AG09309 (cell line): ENCODE results near the gene SLC5A7.

ENCODE experiments used
- DNase-seq: peaks from one replicate; pipeline ENCODE4 v3.0.0-alpha.2; 2010; ENCODE audit warnings: low read depth
- H3K4me3 ChIP-seq: 2 replicates; pipeline ENCODE4 v1.5.1; 2011; ENCODE audit warnings: mild to moderate bottlenecking, low read depth, low read length, moderate library complexity; ENCODE audit not compliant: control insufficient read depth
- TF ChIP-seq, protein P1 (sequence below): IDR thresholded peaks from 2 replicates; pipeline ENCODE4 v1.5.1; 2011; ENCODE audit warnings: mild to moderate bottlenecking, low read depth, low read length, inconsistent platforms; ENCODE audit not compliant: insufficient read depth, control insufficient read depth; ENCODE audit errors: missing control alignments

The SLC5A7 gene

DNA sequence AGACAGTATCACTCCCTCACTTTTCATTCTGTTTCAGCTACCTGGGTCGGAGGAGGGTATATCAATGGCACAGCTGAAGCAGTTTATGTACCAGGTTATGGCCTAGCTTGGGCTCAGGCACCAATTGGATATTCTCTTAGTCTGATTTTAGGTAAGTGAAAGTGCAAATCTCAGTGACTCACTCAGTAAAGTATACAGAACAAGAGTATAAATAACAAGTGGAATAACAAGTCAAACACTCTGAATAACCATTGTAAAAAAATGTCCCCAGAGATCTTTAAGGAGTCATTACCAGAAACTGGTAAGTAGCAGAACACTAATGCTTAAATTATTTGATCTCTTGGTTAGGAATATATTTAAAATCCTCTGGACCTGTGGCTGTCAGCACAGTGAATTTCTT lies 5.7 kb downstream of the SLC5A7 start:
- no peak overlapping the region for H3K4me3 ChIP-seq
- DNase-seq, result no peak
- TF ChIP-seq, protein P1, sequence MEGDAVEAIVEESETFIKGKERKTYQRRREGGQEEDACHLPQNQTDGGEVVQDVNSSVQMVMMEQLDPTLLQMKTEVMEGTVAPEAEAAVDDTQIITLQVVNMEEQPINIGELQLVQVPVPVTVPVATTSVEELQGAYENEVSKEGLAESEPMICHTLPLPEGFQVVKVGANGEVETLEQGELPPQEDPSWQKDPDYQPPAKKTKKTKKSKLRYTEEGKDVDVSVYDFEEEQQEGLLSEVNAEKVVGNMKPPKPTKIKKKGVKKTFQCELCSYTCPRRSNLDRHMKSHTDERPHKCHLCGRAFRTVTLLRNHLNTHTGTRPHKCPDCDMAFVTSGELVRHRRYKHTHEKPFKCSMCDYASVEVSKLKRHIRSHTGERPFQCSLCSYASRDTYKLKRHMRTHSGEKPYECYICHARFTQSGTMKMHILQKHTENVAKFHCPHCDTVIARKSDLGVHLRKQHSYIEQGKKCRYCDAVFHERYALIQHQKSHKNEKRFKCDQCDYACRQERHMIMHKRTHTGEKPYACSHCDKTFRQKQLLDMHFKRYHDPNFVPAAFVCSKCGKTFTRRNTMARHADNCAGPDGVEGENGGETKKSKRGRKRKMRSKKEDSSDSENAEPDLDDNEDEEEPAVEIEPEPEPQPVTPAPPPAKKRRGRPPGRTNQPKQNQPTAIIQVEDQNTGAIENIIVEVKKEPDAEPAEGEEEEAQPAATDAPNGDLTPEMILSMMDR, result no peak

DNA sequence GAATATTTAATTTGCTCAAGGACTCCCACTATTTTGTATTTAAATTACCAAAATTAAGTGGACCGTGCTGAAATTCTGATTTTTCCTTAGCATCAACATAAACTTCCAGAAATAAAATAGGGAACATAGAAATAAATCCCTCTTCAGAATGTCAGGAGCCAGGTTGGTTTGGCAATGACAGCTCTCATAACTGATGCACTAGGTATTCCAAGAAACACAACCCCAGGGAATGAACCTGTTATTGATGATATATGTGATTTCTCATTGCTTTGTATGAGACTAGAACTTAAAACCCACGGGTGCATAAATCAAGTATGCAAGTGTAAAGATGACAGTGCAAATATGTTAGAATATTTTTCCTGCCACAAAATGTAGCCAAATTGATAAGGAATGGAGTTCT lies 12.8 kb downstream of the SLC5A7 start:
- no peak for DNase-seq
- no peak overlapping the region for H3K4me3 ChIP-seq
- TF ChIP-seq, protein P1, result no peak

DNA sequence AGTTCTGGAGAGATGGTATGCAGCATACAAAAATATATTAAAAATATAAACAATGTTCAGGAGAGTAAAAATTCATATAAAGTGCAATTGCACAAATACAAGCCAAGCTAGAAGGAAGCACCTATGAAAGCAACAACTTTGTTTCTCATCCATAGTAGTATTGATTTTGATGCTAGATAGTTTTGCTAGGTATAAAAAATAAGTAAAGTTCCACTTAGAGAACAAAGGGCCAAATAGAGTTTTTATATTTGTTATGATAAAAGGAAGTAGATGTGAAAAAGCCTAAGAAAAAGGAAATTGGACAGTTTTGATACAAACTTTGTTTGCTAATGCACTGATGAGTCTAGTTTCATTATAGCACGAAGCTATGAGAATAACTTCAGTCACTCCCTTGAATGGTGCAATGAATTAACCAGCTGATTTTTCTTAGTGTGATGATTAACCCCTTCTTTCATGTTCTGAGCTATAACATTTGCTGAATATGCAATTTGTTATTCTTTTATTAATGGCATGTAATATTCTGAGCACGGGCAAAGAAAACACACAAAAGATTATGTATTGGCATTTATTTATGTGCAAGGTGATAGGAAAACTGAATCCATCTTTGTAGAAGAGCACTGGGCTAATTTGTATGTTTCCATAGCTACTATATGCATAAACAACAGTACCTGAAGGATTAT lies 24.7 kb downstream of the SLC5A7 start:
- H3K4me3 ChIP-seq, result no peak overlapping the region

DNA sequence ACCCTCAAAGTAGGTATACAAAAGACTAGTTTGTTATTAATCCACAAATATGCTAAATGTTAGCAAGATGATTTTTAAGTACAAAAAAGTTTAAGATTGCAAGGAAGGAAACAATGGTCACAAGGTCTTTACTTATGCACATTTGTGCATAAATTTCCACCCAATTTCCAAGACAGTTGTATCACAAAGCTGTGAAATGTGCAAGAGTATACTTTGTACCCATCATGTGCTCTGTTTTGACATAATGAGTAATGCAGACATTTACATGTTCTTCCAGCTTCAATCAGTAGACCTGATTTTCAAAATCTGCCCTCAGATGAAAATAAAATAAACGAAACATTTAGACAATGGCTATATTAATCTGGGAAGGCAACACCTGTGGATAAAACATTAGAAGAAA lies 27.0 kb downstream of the SLC5A7 start:
- H3K4me3 ChIP-seq, result no peak overlapping the region
- TF ChIP-seq, protein P1, result no peak
- no peak for DNase-seq

More for the DNA sequence above, 24.7 kb downstream of the SLC5A7 start:
- TF ChIP-seq, protein P1, result no peak
- no peak for DNase-seq

DNA sequence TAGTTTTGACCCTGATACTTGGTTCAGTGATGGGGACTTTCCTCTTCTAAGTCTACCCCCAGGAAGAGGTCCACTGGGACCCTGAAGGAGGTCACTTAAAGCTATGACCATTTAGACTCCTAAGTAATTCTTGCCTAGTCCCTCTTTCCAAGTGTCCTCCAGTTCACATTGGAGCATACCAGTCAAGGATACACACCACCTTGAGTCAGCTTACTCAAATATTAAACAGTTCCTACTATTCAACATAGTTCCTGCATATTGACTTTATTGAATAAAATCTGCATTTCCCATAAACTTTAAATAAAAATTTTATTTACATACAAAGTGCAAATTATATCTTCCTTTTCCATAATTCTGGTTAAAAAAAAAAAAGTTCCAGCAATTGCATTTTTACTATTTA lies 36.3 kb downstream of the SLC5A7 start:
- no peak for DNase-seq
- H3K4me3 ChIP-seq, result no peak overlapping the region
- TF ChIP-seq, protein P1, result no peak

DNA sequence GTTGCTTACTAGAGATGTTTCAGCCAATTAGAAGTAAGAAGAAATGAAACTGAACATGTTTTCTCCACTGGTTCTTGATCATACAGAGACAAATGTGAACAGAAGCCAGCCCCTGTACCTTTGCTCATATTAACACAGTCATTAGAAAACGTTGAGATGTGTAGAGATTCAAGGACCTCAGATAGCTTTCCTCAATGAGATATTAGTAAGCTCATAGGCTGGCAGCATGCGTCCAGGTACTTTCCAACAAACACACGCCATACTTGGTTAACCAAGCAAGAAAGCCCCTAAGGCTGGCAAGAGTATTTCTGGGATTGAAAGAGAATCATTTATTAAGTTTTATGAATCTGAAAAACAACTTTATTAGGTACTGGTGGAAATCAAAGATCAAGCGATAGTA lies 37.5 kb downstream of the SLC5A7 start:
- TF ChIP-seq, protein P1, result no peak
- no peak for DNase-seq
- no peak overlapping the region for H3K4me3 ChIP-seq

DNA sequence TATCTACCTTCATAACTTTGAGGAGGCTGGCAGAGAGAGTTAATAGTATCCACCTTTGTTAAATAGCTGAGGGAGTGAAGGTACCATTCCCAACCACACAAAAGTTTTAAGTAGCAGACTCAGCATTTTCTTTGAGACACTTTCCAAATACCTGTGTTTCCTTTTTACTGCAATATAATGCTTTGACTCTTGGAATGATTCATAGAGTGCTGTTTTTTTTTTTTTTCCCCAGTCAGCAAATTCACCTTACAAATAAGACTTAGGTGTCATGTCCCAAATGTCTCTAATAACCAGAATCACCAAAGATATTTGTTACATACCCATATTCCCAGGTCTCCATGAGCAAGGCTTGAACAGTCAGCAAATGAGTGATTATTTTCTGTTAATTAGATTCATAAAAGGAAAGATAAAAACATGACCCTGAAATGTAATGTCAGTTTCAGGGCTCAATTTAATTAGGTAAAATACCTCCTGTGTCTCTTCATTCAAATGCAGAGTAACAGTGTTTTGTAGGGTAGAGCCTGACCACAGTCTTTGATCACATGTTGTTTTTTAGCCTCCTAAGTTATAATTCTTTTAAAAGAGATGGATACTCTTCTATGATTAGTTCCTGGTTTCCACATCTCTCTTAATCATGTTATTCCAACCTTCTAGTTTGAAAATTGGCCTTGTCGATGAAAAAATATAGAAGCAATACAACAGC lies 39.9 kb downstream of the SLC5A7 start:
- TF ChIP-seq, protein P1, result no peak
- DNase-seq, result no peak
- H3K4me3 ChIP-seq, result no peak overlapping the region
